GM23338 (cell line): ENCODE data around the gene QKI. TPM values are rescaled to one million over a fixed set of nuclear protein-coding genes. Genes with fewer than 3 reads are reported as not detected.

ENCODE experiments used
- ATAC-seq: fragments of 200-7000 bp; cut with Tn5 transposase; 3 replicates; pipeline ENCODE4 v1.9.1; 2020
- DNase-seq: peaks from one replicate; pipeline ENCODE4 v3.0.0-alpha.2; 2015; ENCODE audit warnings: low spot score
- H2AFZ ChIP-seq: fragments of 200-600 bp; sonication (generic); 2 replicates; pipeline ENCODE4 v1.8.0; 2016; ENCODE audit warnings: antibody characterized with exemption, mild to moderate bottlenecking, moderate library complexity
- H3F3A ChIP-seq: fragments of 200-600 bp; sonication (generic); replicated peaks from 2 replicates; pipeline ENCODE4 v1.8.0; 2017; ENCODE audit warnings: antibody characterized with exemption, mixed run types, low read depth
- H3K27ac ChIP-seq: fragments of 200-600 bp; sonication (generic); 2 replicates; pipeline ENCODE4 v1.6.1; 2016; ENCODE audit warnings: low read depth
- H3K27me3 ChIP-seq: fragments of 200-600 bp; sonication (generic); 2 replicates; pipeline ENCODE4 v1.8.0; 2016; ENCODE audit warnings: mild to moderate bottlenecking, mixed run types, moderate library complexity; ENCODE audit not compliant: insufficient read depth
- H3K36me3 ChIP-seq: fragments of 200-600 bp; sonication (generic); 2 replicates; pipeline ENCODE4 v1.8.0; 2016; ENCODE audit warnings: mild to moderate bottlenecking; ENCODE audit not compliant: insufficient read depth
- H3K4me1 ChIP-seq: fragments of 200-600 bp; sonication (generic); 2 replicates; pipeline ENCODE4 v1.8.0; 2016; ENCODE audit warnings: mild to moderate bottlenecking, moderate library complexity; ENCODE audit not compliant: insufficient read depth
- H3K4me2 ChIP-seq: fragments of 200-600 bp; sonication (generic); 2 replicates; pipeline ENCODE4 v1.7.1; 2017; ENCODE audit warnings: mixed run types
- H3K4me3 ChIP-seq: fragments of 200-600 bp; sonication (generic); 2 replicates; pipeline ENCODE4 v1.6.1; 2016; ENCODE audit warnings: mixed run types
- H3K79me2 ChIP-seq: fragments of 200-600 bp; sonication (generic); replicated peaks from 2 replicates; pipeline ENCODE4 v1.8.0; 2017; ENCODE audit warnings: mild to moderate bottlenecking; ENCODE audit not compliant: insufficient read depth
- H3K9me2 ChIP-seq: fragments of 200-600 bp; sonication (generic); 2 replicates; pipeline ENCODE4 v1.8.0; 2017; ENCODE audit not compliant: insufficient read depth
- H4K20me1 ChIP-seq: fragments of 200-600 bp; sonication (generic); replicated peaks from 2 replicates; pipeline ENCODE4 v1.8.0; 2017; ENCODE audit warnings: mild to moderate bottlenecking; ENCODE audit not compliant: insufficient read depth
- H3K27ac Mint-ChIP-seq: 2 replicates; pipeline ENCODE4 v1.8.0; 2020; ENCODE audit warnings: inconsistent platforms, mild to moderate bottlenecking, moderate library complexity, mixed read lengths
- H3K27me3 Mint-ChIP-seq: 3 replicates; pipeline ENCODE4 v1.8.0; 2022; ENCODE audit warnings: low read depth, mild to moderate bottlenecking, moderate library complexity, mixed read lengths, inconsistent platforms; ENCODE audit not compliant: insufficient read depth, poor library complexity
- H3K36me3 Mint-ChIP-seq: 3 replicates; pipeline ENCODE4 v1.8.0; 2021; ENCODE audit warnings: low read depth, mild to moderate bottlenecking, inconsistent platforms, moderate library complexity, mixed read lengths
- H3K4me1 Mint-ChIP-seq: 3 replicates; pipeline ENCODE4 v1.8.0; 2020; ENCODE audit warnings: mild to moderate bottlenecking, inconsistent platforms, mixed read lengths
- H3K4me3 Mint-ChIP-seq: 3 replicates; pipeline ENCODE4 v1.8.0; 2021; ENCODE audit warnings: moderate library complexity, mild to moderate bottlenecking, inconsistent platforms, mixed read lengths
- H3K9me3 Mint-ChIP-seq: 3 replicates; pipeline ENCODE4 v1.8.0; 2020; ENCODE audit warnings: moderate library complexity, mild to moderate bottlenecking, inconsistent platforms, mixed read lengths
- EZH2 ChIP-seq: fragments of 200-600 bp; sonication (generic); IDR thresholded peaks from one replicate; pipeline ENCODE4 v1.8.0; 2017; ENCODE audit warnings: antibody characterized with exemption, mild to moderate bottlenecking, low read depth; ENCODE audit not compliant: unreplicated experiment
- EZH2phosphoT487 ChIP-seq: fragments of 200-600 bp; sonication (generic); IDR thresholded peaks from one replicate; pipeline ENCODE4 v1.8.1; 2018; ENCODE audit warnings: antibody characterized with exemption; ENCODE audit not compliant: unreplicated experiment
- JUNB ChIP-seq: IDR thresholded peaks from one replicate; pipeline ENCODE4 v1.6.1; 2016; ENCODE audit warnings: antibody characterized with exemption; ENCODE audit not compliant: unreplicated experiment
- POLR2AphosphoS5 ChIP-seq: IDR thresholded peaks from 2 replicates; pipeline ENCODE4 v1.6.1; 2016; ENCODE audit warnings: antibody characterized with exemption, low read depth
- STAT1 ChIP-seq: IDR thresholded peaks from one replicate; pipeline ENCODE4 v1.6.1; 2016; ENCODE audit warnings: antibody characterized with exemption; ENCODE audit not compliant: unreplicated experiment
- ZNF114 ChIP-seq: fragments of 250-450 bp; sonication (Bioruptor Pico); IDR thresholded peaks from 2 replicates; pipeline ENCODE4 v1.5.0; 2020; ENCODE audit warnings: mild to moderate bottlenecking, moderate library complexity
- ZNF331 ChIP-seq: fragments of 250-450 bp; sonication (Bioruptor Pico); IDR thresholded peaks from 2 replicates; pipeline ENCODE4 v1.5.0; 2020; ENCODE audit warnings: low read depth, mild to moderate bottlenecking, moderate library complexity
- ZNF462 ChIP-seq: fragments of 250-450 bp; sonication (Bioruptor Pico); IDR thresholded peaks from 2 replicates; pipeline ENCODE4 v1.5.0; 2020; ENCODE audit warnings: mild to moderate bottlenecking, moderate library complexity
- polyA plus RNA-seq: library from polyadenylated mRNA; unstranded; fragments of >200 nt; fragmentation: Nextera tagmentation; extraction: Ambion mirVana; gene quantifications from 2 replicates; pipeline ENCODE4 v1.2.1, GENCODE V29; 2016
- total RNA-seq: library from RNA; depleted of rRNA; stranded (reverse); fragments of >200 nt; shearing (Covaris generic); gene quantifications from 2 replicates; pipeline ENCODE4 v1.2.3, GENCODE V29; 2014

QKI gene
- total and polyA plus RNA-seq, 2 experiments from 2014 or later: 60.8 to 159 TPM

GRCh38 chr6:163437466-163437865 is 22.9 kb downstream of the QKI start:
- H2AFZ ChIP-seq: no peak overlapping the region
- H3K27ac ChIP-seq: no peak overlapping the region
- H3K9me3 Mint-ChIP-seq: no peaks in the 10 kb centered on the region
- ATAC-seq (no peak), DNase-seq (no peak)
- no peaks in the 10 kb centered on the region; the same call in 1 of the 3 replicates for H3K36me3 Mint-ChIP-seq
- peaks cover 48% of the 10 kb centered on the region for H3K4me1 Mint-ChIP-seq
- no peaks in the 10 kb centered on the region for H3K36me3 ChIP-seq
- H3K27me3 Mint-ChIP-seq: peaks cover 3% of the 10 kb centered on the region
- peaks cover 25% of the 10 kb centered on the region for H3K4me1 ChIP-seq
- no peaks in the 10 kb centered on the region for H3F3A ChIP-seq
- H4K20me1 ChIP-seq: peaks cover 21% of the 10 kb centered on the region
- TF ChIP-seq STAT1 (no peak), ZNF331 (no peak), EZH2 (no peak), EZH2phosphoT487 (no peak), ZNF114 (CRISPR knock-in tag) (no peak), JUNB (no peak), ZNF462 (CRISPR knock-in tag) (no peak), POLR2AphosphoS5 (no peak)
- peaks cover 100% of the 10 kb centered on the region for H3K79me2 ChIP-seq
- H3K27me3 ChIP-seq: no peaks in the 10 kb centered on the region
- no peak overlapping the region for H3K4me3 Mint-ChIP-seq
- no peak overlapping the region for H3K27ac Mint-ChIP-seq
- peak overlapping the region; percentile 54 for H3K4me2 ChIP-seq
- no peak overlapping the region for H3K4me3 ChIP-seq
- H3K9me2 ChIP-seq: no peaks in the 10 kb centered on the region
